Anterior cingulate cortex (tissue), 58 donors: ENCODE results near the gene MAX.
"Not testable (repeated sequence)": the region's sequence is repeated elsewhere in the genome, so short reads cannot be mapped to it uniquely, and the experiment has no call there.

Experiments used
- DNase-seq, 58 donors: peaks; one replicate each; lab custom pipeline; 2025; lab: John Stamatoyannopoulos, UW

MAX gene

DNA sequence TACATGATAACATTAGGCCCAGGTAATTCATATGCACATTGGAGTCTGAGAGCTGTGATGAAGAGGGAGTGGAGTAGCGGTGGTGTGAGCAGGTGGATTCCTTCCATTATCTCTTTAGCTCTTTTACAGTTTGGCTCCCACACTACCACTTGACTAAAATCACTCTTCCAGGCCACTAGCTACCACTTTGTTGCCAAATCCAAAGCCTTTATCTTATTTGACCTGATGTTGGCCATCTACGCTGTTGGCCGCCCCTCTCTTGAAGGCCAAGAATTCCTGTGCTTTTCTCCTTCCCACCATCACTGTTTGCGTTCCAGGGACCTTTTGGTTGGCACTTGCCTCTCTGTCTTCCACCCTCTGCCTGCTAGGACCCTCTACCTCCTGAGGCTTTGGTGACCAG is 4.0 kb upstream of the MAX start:
- DNase-seq, result no peak

DNA sequence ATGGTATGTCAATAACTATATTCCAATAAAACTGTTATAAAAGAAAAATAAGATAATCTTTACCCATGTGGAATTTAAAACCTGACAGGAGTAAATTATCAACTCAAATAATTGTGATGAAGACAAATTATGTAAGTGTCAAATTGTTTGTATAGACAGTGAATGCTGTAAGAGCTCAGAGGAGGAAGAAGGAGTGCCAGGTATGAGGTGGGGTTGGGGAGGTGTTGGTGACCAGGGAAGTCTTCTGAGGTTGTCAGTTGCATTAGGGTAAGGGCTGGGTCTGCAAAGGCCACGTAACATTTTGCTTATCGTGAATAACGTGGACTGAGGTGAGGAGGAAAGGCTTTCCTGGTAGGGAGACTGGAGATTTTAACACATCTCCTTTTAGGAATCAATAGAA is 2.5 kb upstream of the MAX start:
- DNase-seq, result no peak

DNA sequence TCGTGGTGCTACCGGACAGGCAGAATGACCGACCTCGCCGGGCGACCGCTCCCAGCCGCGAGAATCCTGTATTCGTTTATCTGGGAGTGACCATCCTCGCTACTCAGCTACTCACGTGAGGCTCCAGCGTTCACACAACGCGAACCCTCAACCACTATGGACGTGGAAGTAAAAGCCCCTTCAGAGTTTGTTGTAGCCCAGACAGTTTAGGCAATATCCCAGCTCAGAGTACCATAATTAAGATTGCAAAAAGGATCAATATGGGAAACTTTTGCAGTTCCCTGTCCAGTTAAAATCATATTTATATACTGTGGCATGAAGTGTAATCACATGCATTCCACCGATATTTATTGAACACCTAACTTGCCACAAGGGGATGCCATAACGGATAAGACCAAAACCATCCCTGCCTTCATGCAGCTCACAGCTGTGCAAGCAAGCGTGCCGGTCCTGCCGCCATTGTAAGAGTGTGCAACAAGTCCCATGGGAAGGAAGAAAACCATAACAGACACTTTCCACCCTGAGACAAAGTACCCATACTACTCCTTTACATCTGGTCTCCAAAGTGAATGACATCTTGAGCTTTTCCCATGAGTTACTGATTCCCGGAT is 938 bp upstream of the MAX start:
- peak in 2 of 58 donors; percentile 2 to 42 for DNase-seq

DNA sequence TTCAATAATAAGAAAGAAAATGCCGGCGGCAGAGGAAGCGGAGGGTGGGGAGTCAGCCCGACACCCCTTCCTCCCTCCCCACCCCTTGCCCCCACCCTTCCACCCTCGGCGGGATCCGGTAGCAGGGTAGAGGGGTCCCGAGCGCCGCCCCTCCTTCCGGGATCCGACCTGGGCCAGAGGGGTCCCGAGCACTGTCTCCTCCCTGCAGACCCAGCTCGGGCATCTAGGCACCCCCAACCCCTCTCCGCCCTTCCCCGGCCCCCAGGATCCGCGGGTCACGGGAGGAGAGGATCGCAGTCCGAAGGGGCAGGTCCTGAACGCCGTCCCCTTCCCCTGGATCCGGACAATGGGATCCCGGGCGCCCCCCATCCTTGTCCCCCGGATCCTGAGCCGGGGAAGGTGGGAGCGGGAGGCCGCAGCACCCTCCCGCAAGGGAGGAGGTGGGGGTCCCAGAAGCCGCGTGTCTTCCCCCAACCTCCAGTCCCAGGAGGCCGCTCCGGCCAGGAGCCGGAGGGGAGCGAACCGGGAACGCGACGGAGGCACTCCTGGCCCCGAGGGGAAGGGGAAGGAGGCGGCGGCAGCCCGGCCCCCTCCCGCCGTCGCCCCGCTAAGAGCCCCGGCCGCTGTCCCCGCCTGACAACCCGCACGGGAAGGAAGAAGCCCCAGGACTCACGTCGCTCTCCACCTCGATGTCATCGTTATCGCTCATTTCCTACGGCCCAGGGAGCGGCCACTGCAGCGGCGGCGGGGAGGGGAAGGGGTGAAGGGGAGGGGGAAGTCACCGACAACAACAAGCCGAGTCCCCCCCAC is 481 bp downstream of the MAX start:
- DNase-seq, result peak in 8 of 58 donors; percentile 2 to 47 (median 20)

DNA sequence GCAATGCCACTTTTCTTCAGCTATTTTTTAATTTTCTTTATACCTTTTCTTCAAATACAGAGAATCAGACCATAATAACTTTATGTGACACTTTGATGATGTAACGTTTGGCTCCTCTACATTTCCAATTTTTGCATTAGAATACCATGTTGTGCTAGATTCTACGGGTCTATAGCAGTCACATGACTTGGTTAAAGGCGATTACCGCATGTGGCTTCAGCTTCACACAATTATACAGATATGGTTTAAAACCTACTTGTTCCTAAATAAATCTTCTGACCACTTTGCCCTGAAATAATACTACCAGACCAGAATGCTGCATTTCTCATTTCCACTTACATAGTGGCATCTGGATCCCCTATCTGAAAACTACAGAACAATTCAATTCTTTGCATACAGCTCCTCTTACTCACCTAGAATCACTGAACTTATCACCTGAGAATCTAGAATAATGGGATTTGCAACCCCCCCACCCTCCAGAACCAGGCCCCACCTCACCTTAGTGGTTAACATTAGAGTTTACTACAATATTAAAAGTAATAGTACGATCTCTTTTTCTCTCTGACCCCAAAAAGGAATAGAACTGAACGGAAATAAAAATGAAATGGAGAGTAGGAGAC is 1.3 kb downstream of the MAX start:
- no peak for DNase-seq

DNA sequence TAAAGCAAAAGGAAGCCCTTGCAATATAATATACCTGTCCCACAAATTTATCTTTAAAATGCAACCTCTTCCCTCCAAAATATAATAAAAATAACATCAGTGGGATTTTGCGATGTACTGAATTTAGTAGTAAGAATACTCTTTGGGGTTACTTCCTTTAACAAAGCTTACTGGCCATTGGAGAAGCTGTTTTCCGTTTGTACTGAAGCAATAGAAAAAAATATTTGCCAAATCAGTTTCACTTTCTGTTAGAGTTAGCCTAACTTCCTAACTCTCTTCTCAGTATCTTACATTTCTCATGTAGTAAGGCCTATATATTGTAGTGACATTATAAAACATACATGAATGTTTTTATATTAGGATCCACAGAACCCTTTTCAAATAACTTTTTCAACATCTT is 3.7 kb downstream of the MAX start:
- DNase-seq, result no peak

DNA sequence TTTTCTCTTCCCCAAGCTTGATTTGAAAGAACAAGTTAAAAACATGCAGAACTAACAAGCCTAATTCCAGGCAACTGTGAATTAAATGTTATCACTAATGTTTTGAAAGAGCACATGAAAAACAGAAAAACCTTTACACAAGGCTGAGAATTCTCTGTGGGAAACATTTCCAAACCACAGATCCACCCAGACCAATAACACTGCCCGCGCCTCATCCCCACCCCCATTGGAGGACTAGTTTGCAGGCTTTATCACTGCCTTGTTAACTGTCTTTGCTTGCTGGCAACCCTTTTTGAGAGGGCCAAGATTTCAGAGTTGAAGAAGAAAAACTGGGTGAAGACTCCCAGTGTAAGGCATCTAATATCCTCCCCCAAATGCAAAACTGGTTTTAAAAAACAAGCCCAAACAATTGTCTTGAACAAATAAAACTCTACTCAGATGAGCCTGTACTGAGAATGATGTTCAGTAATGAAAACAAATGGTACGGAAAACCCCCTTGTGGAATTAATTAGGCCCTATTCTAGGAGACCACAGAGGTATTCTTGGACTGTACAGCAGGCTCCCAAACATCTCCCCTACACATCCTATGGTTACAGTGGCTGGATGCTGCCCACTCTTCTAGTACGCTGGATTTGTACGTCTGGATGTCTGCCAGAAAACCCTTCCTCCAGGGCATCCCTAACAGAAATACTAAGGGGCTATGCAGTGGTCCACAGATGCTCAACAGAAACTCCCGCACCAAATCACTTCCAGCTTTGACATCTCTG is 5.8 kb downstream of the MAX start:
- no peak for DNase-seq

DNA sequence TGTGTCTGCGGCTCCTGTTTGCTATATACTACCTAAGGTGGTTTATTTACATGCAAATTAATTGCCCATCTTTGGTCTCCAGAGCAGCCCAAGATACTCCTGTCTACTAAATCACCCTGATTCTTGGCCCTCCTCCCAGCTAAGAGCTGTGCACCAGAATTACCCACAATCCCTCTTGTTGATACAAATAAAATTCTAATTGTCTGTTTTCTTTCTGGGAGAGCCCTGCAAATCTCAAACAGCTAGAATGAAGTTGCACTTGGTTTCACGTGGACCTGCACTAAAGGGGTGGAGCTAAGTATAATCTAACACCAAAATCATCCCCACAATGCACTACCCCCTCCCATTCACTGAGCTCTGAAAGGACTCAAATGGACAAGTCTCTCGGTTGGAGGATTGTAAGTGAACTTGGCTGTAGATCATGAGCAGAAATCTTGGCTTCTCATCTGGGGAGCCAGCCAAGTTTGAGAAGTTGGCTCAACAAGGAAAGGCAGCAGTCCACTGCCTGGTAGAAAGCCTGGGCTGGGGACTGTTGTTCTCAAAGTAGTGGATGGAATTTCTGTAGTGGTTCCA is 6.6 kb downstream of the MAX start:
- DNase-seq, result peak in 49 of 58 donors; percentile 11 to 86 (median 52)

DNA sequence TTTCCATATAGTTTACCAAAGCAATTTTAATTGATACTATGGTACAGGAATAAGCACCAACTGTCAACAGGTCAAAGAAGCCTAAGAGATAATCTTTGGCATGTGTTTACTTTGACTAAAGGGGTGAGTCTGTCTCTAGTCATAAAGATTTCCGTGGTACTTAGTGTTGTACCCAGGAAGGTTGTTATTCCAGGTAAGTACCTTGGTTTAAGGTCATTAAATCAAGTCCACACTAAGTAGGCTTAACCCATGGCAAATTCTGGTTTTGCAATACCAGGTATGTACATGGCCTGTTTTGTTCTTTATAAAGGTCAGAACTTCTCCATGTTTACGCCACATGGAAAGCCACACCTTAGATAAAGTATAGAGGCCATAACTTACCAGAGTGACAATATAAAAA is 10.0 kb downstream of the MAX start:
- DNase-seq, result no peak

DNA sequence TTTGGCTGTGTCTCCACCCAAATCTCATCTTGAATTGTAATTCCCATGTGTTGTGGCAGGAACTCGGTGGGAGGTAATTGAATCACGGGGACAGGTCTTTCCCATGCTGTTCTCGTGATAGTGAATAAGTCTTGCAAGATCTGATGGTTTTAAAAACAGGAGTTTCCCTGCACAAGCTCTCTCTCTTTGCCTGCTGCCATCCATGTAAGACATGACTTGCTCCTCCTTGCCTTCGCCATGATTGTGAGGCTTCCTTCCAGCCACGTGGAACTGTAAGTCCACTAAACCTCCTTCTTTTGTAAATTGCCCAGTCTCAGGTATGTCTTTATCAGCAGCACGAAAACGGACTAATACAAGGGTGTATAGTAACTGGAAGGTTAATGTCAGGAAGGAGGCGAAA is 14.5 kb downstream of the MAX start:
- not testable (repeated sequence) for DNase-seq

DNA sequence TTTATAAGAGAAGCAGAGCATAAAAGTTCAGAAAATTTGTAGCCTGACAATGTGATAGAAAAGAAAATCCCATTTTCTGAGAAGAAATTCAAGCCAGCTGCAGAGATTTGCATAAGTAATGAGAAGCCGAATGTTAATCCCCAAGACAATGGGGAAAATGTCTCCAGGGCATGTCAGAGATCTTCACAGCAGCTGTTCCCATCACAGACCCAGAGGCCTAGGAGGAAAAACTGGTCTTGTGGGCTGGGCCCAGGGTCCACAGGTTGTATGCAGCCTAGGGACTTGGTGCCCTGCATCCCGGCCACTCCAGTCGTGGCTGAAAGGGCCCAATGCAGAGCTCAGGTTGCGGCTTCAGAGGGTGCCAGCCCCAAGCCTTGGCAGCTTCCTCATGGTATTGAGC is 15.6 kb downstream of the MAX start:
- DNase-seq, result not testable (repeated sequence)

DNA sequence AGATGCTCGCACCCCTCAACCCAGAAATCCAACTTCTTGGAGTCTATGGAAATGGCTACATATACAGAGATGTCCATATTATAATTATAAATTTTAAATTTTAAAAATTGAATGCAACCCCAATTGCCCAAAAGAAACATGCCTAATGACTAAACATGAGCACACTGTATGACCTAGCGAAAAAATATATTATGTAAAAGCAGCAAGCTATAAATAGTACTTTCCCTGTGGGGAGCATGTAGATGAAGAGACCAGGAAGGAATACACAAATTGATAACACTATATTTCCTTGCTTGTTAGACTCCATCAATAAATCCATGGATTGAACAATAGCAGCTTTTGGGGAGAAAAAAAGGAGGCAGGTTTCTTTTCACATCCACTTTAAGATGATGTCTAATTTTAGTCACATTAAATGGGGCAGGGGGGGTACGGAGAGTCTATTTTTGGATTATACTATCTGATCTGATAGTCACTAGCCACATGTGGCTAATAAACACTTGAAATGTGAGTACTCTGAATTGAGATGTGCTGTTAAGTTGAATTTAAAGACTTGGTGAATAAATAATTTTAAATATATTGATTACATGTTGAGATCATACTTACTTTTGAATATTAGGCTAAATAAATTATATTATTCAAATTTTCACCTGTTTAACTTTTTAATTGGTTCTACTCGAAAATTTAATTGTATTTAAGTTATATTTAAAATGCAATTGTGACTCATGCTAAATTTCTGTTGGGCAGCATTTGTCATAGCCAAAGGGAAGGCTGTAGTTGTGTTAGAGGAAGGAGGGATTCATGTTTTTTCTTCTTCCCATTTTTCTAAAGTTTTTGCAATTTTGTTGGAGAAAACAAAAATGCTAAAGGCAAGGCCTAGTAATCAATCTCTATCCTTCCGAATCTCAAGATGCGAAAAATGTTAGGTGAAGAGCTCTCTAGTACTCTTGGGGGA is 17.5 kb downstream of the MAX start:
- no peak for DNase-seq

DNA sequence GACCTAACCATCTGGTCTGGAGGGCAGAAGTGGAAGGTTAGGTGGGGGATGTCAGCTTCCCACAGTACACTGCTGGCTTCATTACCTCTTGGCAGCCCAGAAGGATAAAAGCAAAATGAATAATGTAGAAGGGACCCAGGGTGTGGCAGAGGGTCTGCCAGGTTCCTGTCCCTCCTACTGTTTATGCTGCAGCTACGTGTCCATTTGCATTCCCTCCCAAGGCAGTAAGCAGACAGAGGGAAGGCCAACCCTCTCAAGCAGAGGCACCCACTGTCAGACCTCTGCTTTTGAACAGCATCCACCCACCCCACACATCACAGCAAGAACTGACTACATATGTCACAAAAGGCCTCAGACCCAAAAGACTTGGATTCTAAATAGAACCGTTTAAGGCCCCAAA is 19.4 kb downstream of the MAX start:
- DNase-seq, result no peak

DNA sequence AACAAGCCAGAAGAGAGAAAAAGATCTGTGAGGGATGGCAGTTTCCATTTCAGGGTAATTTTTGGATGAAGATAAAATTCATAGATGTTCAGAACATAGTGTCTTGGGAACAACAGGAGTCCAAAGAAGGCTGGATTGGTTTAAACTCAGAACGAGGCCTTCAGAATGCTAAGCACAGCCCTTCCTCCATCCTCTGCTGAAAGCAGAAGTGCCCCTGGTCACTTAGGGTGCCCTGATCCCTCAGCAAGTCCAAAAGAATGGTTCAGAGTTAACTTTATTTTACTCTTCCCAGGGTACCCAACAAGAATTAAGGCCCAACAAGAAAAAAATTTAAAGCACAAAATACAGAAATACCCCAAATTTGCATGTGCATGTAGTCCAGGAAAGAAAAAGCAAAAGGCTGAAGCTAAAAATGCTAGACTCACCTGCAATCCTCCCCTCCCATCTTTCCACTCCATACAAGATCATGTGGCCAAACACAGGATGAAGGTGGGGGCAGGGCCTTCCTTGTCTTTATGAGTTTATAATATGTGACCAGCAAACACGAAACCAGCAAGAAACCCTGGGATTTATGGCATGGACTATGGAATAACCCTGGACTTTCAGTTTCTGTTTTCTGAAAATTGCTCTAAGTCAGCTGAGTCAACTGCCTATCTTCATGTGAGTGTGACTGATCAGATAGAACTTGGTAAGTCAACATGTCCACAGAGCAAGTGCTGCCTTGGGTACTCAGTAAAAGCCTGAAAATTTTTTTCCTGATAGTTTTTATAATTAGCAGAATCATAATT is 21.2 kb downstream of the MAX start:
- peak in 1 of 58 donors; percentile 17 for DNase-seq

DNA sequence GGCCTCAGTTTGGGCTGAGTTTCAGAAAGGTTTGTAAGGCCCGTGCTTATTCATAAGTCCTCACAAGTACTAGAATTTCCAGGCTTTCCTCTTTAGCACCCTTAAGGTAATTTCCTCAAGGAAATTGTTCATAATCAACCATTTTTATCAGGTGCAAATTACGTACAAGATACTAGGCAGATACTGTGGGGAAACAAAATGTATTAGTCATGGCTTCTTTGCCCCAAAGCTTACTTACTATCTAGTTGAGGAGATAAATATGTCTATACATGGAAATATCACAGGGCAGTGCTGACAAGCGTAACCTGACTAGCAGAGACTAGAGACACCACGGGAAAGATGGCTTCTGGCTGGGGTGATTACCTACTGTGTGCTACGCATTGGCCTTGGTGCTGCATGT is 22.5 kb downstream of the MAX start:
- DNase-seq, result no peak

DNA sequence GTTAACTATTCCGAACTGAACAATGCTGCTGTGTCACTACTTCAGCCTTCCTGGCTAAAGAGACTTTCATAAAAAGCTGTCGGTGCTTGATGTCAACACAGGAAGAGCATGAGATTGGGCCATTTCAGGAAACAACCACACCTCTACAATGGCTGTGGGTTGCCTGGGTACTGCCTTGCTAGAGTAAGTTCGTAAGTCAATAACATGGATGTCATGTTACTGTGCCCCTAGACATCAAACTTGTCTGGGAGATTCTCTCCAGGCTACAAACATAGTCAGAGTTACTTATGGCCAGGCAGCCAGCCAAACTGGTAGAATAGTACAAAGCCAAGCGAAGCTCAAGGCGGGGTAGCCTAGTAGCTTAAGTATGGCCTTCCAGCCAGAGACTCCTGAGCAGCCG is 23.1 kb downstream of the MAX start:
- no peak for DNase-seq

DNA sequence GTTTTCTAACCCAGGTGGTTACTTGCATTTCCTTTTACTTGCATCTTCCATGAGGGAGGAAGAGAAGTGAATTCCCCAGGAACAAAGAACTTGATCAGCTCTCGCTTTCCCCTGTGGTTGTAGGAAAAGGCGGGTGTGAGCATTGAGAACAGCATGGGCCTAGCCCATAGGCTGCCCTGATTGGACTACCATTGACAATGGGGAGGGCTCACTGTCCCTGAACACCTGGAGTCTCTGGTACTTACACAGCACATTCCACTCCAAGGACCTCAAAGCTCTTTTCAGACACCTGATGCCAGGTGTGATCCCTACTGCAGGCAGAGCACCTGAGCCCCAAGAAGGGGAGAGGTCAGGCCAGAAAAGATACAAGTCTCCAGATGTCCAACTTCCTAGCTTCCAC is 25.0 kb downstream of the MAX start:
- DNase-seq, result no peak

DNA sequence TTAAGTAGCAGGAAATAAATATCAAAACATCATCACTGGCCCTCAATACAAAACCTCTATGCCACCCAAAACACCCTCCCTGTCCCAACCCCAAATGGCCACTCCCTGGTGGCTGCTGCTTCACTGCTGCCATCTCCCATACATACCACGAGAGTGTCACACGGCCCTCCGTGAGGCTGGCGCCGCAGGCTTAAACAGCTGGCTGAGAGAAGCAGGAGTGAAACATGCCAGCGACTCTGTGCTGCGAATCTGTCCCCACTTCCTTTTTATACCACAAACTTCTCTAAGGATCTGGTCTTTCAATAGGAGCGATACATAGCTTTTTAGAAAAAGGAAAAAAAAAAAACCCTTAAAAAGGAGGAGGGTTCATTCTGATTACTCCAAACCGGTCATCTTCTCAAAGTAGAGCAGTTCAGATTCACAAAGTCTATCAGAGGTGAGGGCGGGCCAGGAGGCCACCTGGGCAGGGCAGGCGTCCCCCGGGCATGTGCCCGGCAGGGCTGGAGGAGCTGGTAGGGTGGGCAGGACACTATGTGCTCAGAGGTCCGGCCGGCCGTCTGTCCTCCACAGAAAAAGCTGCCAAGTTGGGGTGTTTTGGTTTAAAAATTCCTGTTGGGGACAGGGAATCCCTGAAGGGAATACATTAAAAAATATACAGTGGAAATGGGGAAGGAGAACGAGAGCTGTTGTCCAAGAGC is 26.5 kb downstream of the MAX start:
- peak in 1 of 58 donors; percentile 23 for DNase-seq
